Measurements from ENCODE around the gene CLSTN2.

The CLSTN2 gene

DNA sequence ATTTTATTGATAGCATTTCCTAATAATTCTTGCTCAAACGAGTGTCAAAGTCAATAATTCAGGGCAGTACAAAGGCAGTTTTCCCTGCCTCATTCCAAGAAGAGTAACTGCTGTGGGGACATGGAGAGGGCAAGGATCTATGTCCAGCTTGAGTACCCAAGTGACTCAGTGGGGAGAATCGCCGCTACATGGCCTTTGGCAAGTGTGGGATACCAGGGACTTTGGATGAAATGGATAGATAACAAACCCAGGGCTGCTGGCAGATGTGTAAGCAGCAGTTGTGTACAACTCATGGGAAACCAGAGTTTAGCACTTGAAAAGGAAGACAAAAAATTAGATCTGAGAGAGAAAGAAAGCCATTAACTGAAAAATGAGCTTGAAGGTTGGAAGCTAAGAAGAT is 620.7 kb downstream of the CLSTN2 start:
- 73% methylated on average over 3 of the region's 3 CpGs for WGBS
- no peak overlapping the region for H3K27ac ChIP-seq (ENCODE audit: low read length, poor library complexity, severe bottlenecking)
- H3K4me1 ChIP-seq (ENCODE audit: control insufficient read depth, insufficient read depth, low read depth, low read length), result no peaks in the 10 kb centered on the region
- H3K36me3 ChIP-seq (ENCODE audit: control insufficient read depth in 1 of 2, insufficient read depth in 2 of 2, low read depth in 1 of 2, low read length in 2 of 2), result peaks cover 0 to 10% of the 10 kb centered on the region in 2 experiments
- no peak overlapping the region for H3K18ac ChIP-seq (ENCODE audit: low read depth in 1 of 2, low read length in 2 of 2)
- H3K4me2 ChIP-seq (ENCODE audit: low read length, poor library complexity, severe bottlenecking), result no peak overlapping the region
- no peak overlapping the region for H3K4ac ChIP-seq (ENCODE audit: low read depth in 1 of 2, low read length in 2 of 2)
- no peaks in the 10 kb centered on the region for H3K27me3 ChIP-seq (ENCODE audit: control insufficient read depth in 1 of 2, insufficient read depth in 1 of 2, low read length in 2 of 2)
- H3K14ac ChIP-seq (ENCODE audit: low read length in 2 of 2), result no peak overlapping the region
- H2BK5ac ChIP-seq (ENCODE audit: low read depth, low read length, poor library complexity, severe bottlenecking), result no peak overlapping the region
- H3K9ac ChIP-seq (ENCODE audit: low read length), result no peak overlapping the region
- no peak overlapping the region for H2AFZ ChIP-seq (ENCODE audit: low read depth, low read length)
- H2BK12ac ChIP-seq (ENCODE audit: low read length in 2 of 2), result no peak overlapping the region
- no peak overlapping the region for H3K23ac ChIP-seq (ENCODE audit: low read length in 2 of 2)
- no peaks in the 10 kb centered on the region for H3K9me3 ChIP-seq (ENCODE audit: control insufficient read depth, low read length)
- H2BK120ac ChIP-seq (ENCODE audit: low read depth, low read length), result no peak overlapping the region
- DNase-seq, result no peak
- no peak overlapping the region for H2BK15ac ChIP-seq (ENCODE audit: low read depth, poor library complexity, severe bottlenecking)
- H2AK5ac ChIP-seq (ENCODE audit: low read length, severe bottlenecking), result no peak overlapping the region
- no peak overlapping the region for H4K91ac ChIP-seq (ENCODE audit: low read length)
- no peaks in the 10 kb centered on the region for H3K79me1 ChIP-seq (replicated peaks; ENCODE audit: low read length, poor library complexity, severe bottlenecking)
- H3K4me3 ChIP-seq (ENCODE audit: insufficient read depth in 1 of 2, low read depth in 1 of 2, low read length in 2 of 2), result no peak overlapping the region
- H4K8ac ChIP-seq (ENCODE audit: low read length), result no peak overlapping the region

DNA sequence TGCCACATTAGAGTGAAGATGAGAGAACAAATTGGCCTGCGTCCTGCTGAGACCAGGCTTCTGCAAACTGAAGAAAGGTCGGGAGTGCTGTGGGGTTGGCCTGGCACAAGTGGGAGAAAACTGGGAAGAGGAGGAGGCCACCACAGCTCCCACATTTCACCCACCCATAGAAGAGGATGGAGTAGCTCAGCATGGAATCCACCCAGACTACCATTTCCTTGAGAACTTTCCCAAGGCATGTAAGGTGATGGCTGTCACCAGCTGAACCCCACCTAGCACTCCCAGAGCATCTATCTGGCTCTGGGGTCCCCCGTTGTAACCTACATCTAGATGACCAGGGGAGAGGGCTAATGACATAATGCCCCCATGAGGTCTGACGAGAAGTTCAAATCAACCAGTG is 622.5 kb downstream of the CLSTN2 start:
- Histone ChIP-seq H2BK15ac (ENCODE audit: low read depth, poor library complexity, severe bottlenecking) (no peak overlapping the region), H3K9ac (ENCODE audit: low read length) (no peak overlapping the region), H2AK5ac (ENCODE audit: low read length, severe bottlenecking) (no peak overlapping the region), H3K79me1 (replicated peaks; ENCODE audit: low read length, poor library complexity, severe bottlenecking) (no peaks in the 10 kb centered on the region), H3K9me3 (ENCODE audit: control insufficient read depth, low read length) (no peaks in the 10 kb centered on the region), H3K23ac (ENCODE audit: low read length in 2 of 2) (no peak overlapping the region), H3K4me1 (ENCODE audit: control insufficient read depth, insufficient read depth, low read depth, low read length) (no peaks in the 10 kb centered on the region), H3K36me3 (ENCODE audit: control insufficient read depth in 1 of 2, insufficient read depth in 2 of 2, low read depth in 1 of 2, low read length in 2 of 2) (peaks cover 0 to 13% of the 10 kb centered on the region in 2 experiments), H3K27ac (ENCODE audit: low read length, poor library complexity, severe bottlenecking) (no peak overlapping the region), H3K27me3 (ENCODE audit: control insufficient read depth in 1 of 2, insufficient read depth in 1 of 2, low read length in 2 of 2) (no peaks in the 10 kb centered on the region), H3K4me3 (ENCODE audit: insufficient read depth in 1 of 2, low read depth in 1 of 2, low read length in 2 of 2) (no peak overlapping the region), H3K4ac (ENCODE audit: low read depth in 1 of 2, low read length in 2 of 2) (no peak overlapping the region), H2AFZ (ENCODE audit: low read depth, low read length) (no peak overlapping the region), H2BK5ac (ENCODE audit: low read depth, low read length, poor library complexity, severe bottlenecking) (no peak overlapping the region), H3K4me2 (ENCODE audit: low read length, poor library complexity, severe bottlenecking) (no peak overlapping the region), H4K8ac (ENCODE audit: low read length) (no peak overlapping the region), H3K18ac (ENCODE audit: low read depth in 1 of 2, low read length in 2 of 2) (no peak overlapping the region), H2BK120ac (ENCODE audit: low read depth, low read length) (no peak overlapping the region), H4K91ac (ENCODE audit: low read length) (no peak overlapping the region), H2BK12ac (ENCODE audit: low read length in 2 of 2) (no peak overlapping the region), H3K14ac (ENCODE audit: low read length in 2 of 2) (no peak overlapping the region)
- WGBS, result 67% methylated on average over 3 of the region's 4 CpGs
- DNase-seq, result no peak

GRCh38 chr3:140559546-140559945 is 624.6 kb downstream of the CLSTN2 start:
- H3K36me3 ChIP-seq (ENCODE audit: control insufficient read depth in 1 of 2, insufficient read depth in 2 of 2, low read depth in 1 of 2, low read length in 2 of 2), result peaks cover 0 to 25% of the 10 kb centered on the region in 2 experiments
- no peak for DNase-seq
- H3K79me1 ChIP-seq (replicated peaks; ENCODE audit: low read length, poor library complexity, severe bottlenecking), result no peaks in the 10 kb centered on the region
- H4K8ac ChIP-seq (ENCODE audit: low read length), result no peak overlapping the region
- H3K18ac ChIP-seq (ENCODE audit: low read depth in 1 of 2, low read length in 2 of 2), result no peak overlapping the region
- no peak overlapping the region for H3K23ac ChIP-seq (ENCODE audit: low read length in 2 of 2)
- WGBS, result 72% methylated on average over 2 of the region's 4 CpGs
- H3K4me3 ChIP-seq (ENCODE audit: insufficient read depth in 1 of 2, low read depth in 1 of 2, low read length in 2 of 2), result no peak overlapping the region
- no peak overlapping the region for H2BK5ac ChIP-seq (ENCODE audit: low read depth, low read length, poor library complexity, severe bottlenecking)
- H2BK120ac ChIP-seq (ENCODE audit: low read depth, low read length), result no peak overlapping the region
- H3K4me2 ChIP-seq (ENCODE audit: low read length, poor library complexity, severe bottlenecking), result no peak overlapping the region
- H3K9ac ChIP-seq (ENCODE audit: low read length), result no peak overlapping the region
- no peak overlapping the region for H2BK12ac ChIP-seq (ENCODE audit: low read length in 2 of 2)
- no peaks in the 10 kb centered on the region for H3K9me3 ChIP-seq (ENCODE audit: control insufficient read depth, low read length)
- H3K27ac ChIP-seq (ENCODE audit: low read length, poor library complexity, severe bottlenecking), result no peak overlapping the region
- H3K14ac ChIP-seq (ENCODE audit: low read length in 2 of 2), result no peak overlapping the region
- H2AK5ac ChIP-seq (ENCODE audit: low read length, severe bottlenecking), result no peak overlapping the region
- H3K4me1 ChIP-seq (ENCODE audit: control insufficient read depth, insufficient read depth, low read depth, low read length), result no peaks in the 10 kb centered on the region
- H3K27me3 ChIP-seq (ENCODE audit: control insufficient read depth in 1 of 2, insufficient read depth in 1 of 2, low read length in 2 of 2), result no peaks in the 10 kb centered on the region
- no peak overlapping the region for H2BK15ac ChIP-seq (ENCODE audit: low read depth, poor library complexity, severe bottlenecking)
- H4K91ac ChIP-seq (ENCODE audit: low read length), result no peak overlapping the region
- H2AFZ ChIP-seq (ENCODE audit: low read depth, low read length), result no peak overlapping the region
- no peak overlapping the region for H3K4ac ChIP-seq (ENCODE audit: low read depth in 1 of 2, low read length in 2 of 2)

DNA sequence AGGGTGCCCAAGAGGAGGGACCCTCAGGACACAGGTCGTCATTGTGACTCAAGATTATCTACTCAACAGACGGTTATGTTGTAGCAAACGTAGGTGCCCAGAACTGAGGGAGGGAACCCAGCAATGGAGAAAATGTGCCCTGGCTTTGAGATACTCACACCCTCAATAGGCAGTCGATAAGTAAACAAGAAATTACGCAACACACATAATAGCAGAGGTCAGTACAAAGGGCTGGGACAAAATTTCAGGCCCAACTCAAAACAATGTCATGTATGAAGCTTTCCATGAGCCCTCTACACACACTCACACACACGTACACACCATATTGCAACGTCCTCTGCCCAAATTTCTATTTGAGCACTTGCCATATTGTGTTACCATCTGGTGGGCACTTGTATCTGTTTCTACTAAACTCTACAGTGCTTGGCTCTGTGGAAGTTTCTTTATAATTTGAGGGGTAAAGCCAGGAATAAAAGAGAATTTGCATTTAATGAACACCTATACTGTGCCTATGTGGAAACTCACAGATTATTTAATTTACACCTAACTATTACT is 628.3 kb downstream of the CLSTN2 start:
- Histone ChIP-seq H3K79me1 (replicated peaks; ENCODE audit: low read length, poor library complexity, severe bottlenecking) (no peaks in the 10 kb centered on the region), H2AFZ (ENCODE audit: low read depth, low read length) (no peak overlapping the region), H3K4ac (ENCODE audit: low read depth in 1 of 2, low read length in 2 of 2) (no peak overlapping the region), H3K4me2 (ENCODE audit: low read length, poor library complexity, severe bottlenecking) (no peak overlapping the region), H3K4me1 (ENCODE audit: control insufficient read depth, insufficient read depth, low read depth, low read length) (no peaks in the 10 kb centered on the region), H2BK12ac (ENCODE audit: low read length in 2 of 2) (no peak overlapping the region), H3K36me3 (ENCODE audit: control insufficient read depth in 1 of 2, insufficient read depth in 2 of 2, low read depth in 1 of 2, low read length in 2 of 2) (peaks cover 0 to 27% of the 10 kb centered on the region in 2 experiments), H4K8ac (ENCODE audit: low read length) (no peak overlapping the region), H2AK5ac (ENCODE audit: low read length, severe bottlenecking) (no peak overlapping the region), H2BK5ac (ENCODE audit: low read depth, low read length, poor library complexity, severe bottlenecking) (no peak overlapping the region), H3K9ac (ENCODE audit: low read length) (no peak overlapping the region), H3K27me3 (ENCODE audit: control insufficient read depth in 1 of 2, insufficient read depth in 1 of 2, low read length in 2 of 2) (peaks cover 0 to 4% of the 10 kb centered on the region in 2 experiments), H2BK120ac (ENCODE audit: low read depth, low read length) (no peak overlapping the region), H3K27ac (ENCODE audit: low read length, poor library complexity, severe bottlenecking) (no peak overlapping the region), H2BK15ac (ENCODE audit: low read depth, poor library complexity, severe bottlenecking) (no peak overlapping the region), H3K9me3 (ENCODE audit: control insufficient read depth, low read length) (no peaks in the 10 kb centered on the region), H3K18ac (ENCODE audit: low read depth in 1 of 2, low read length in 2 of 2) (no peak overlapping the region), H3K23ac (ENCODE audit: low read length in 2 of 2) (no peak overlapping the region), H4K91ac (ENCODE audit: low read length) (no peak overlapping the region), H3K14ac (ENCODE audit: low read length in 2 of 2) (no peak overlapping the region), H3K4me3 (ENCODE audit: insufficient read depth in 1 of 2, low read depth in 1 of 2, low read length in 2 of 2) (no peak overlapping the region)
- DNase-seq, result no peak
- 71% methylated on average over 7 of the region's 7 CpGs for WGBS
